PC-3 (cell line): Measurements from ENCODE around the gene CASP8. TPM values are rescaled to one million over a fixed set of nuclear protein-coding genes. Genes with fewer than 3 reads are reported as not detected.

Source experiments
- ATAC-seq: fragments of 200-7000 bp; cut with Tn5 transposase; 2 replicates; pipeline ENCODE4 v1.9.1; 2020; ENCODE audit warnings: mild to moderate bottlenecking, moderate library complexity
- BruUV-seq: library from RNA; stranded (reverse); fragments of 400-500 nt; replicated peaks from 2 replicates; lab custom pipeline; 2021; lab: Mats Ljungman, UMichigan
- CTCF ChIA-PET: fragments of 300-600 bp; sonication (Branson Sonifier 250); formaldehyde crosslinking; loops from one replicate; lab custom pipeline; 2022; ENCODE audit warnings: antibody characterized with exemption; lab: Charles Lee
- POLR2A ChIA-PET: fragments of 300-600 bp; sonication (Branson Sonifier 250); formaldehyde crosslinking; loops from one replicate; lab custom pipeline; 2022; ENCODE audit warnings: antibody characterized with exemption; ENCODE audit not compliant: unreplicated experiment; lab: Charles Lee
- DNase-seq: peaks from one replicate; pipeline ENCODE4 v3.0.0-alpha.2; 2015
- H2AFZ ChIP-seq: fragments of 300-600 bp; sonication (generic); 2 replicates; pipeline ENCODE4 v1.6.0; 2016; ENCODE audit warnings: antibody characterized with exemption, low read length
- H3F3A ChIP-seq: fragments of 300-600 bp; sonication (generic); one replicate; pipeline ENCODE4 v1.6.0; 2017; ENCODE audit warnings: antibody characterized with exemption, low read length, control low read depth, mild to moderate bottlenecking; ENCODE audit not compliant: unreplicated experiment
- H3K27ac ChIP-seq: fragments of 300-600 bp; sonication (generic); 2 replicates; pipeline ENCODE4 v1.5.1; 2016; ENCODE audit warnings: mild to moderate bottlenecking, low read length
- H3K27me3 ChIP-seq: fragments of 300-600 bp; sonication (generic); 2 replicates; pipeline ENCODE4 v1.6.1; 2016; ENCODE audit warnings: low read length, mixed read lengths
- H3K36me3 ChIP-seq: fragments of 300-600 bp; sonication (generic); 2 replicates; pipeline ENCODE4 v1.6.1; 2016; ENCODE audit warnings: low read depth, mixed run types, low read length, mixed read lengths
- H3K4me1 ChIP-seq: fragments of 300-600 bp; sonication (generic); 2 replicates; pipeline ENCODE4 v1.5.1; 2016; ENCODE audit warnings: low read length; ENCODE audit not compliant: insufficient read depth
- H3K4me2 ChIP-seq: fragments of 300-600 bp; sonication (generic); 2 replicates; pipeline ENCODE4 v1.6.0; 2016; ENCODE audit warnings: low read length
- H3K4me3 ChIP-seq: fragments of 300-600 bp; sonication (generic); 2 replicates; pipeline ENCODE4 v1.5.1; 2016; ENCODE audit warnings: mild to moderate bottlenecking, low read length, mixed read lengths
- H3K79me2 ChIP-seq: fragments of 300-600 bp; sonication (generic); 2 replicates; pipeline ENCODE4 v1.6.1; 2017; ENCODE audit warnings: low read length, mixed read lengths
- H3K9ac ChIP-seq: fragments of 300-600 bp; sonication (generic); 2 replicates; pipeline ENCODE4 v1.6.0; 2016; ENCODE audit warnings: mild to moderate bottlenecking, low read length
- H3K9me2 ChIP-seq: fragments of 300-600 bp; sonication (generic); replicated peaks from 2 replicates; pipeline ENCODE4 v1.6.1; 2016; ENCODE audit warnings: mixed run types, low read length, mixed read lengths
- H3K9me3 ChIP-seq: fragments of 300-600 bp; sonication (generic); 2 replicates; pipeline ENCODE4 v1.6.1; 2016; ENCODE audit warnings: low read length, mixed read lengths
- H4K20me1 ChIP-seq: fragments of 300-600 bp; sonication (generic); 2 replicates; pipeline ENCODE4 v1.6.1; 2016; ENCODE audit warnings: low read length, mixed read lengths
- CTCF ChIP-seq: fragments of 300-600 bp; sonication (generic); conservative IDR thresholded peaks from 2 replicates; pipeline ENCODE4 v1.5.1; 2017; ENCODE audit warnings: antibody characterized with exemption, low read depth, mild to moderate bottlenecking, low read length
- EZH2 ChIP-seq: fragments of 300-600 bp; sonication (generic); IDR thresholded peaks from one replicate; pipeline ENCODE4 v1.6.1; 2017; ENCODE audit warnings: antibody characterized with exemption, mild to moderate bottlenecking, low read length; ENCODE audit not compliant: unreplicated experiment
- EZH2phosphoT487 ChIP-seq: fragments of 300-600 bp; sonication (generic); IDR thresholded peaks from 2 replicates; pipeline ENCODE4 v1.6.1; 2018; ENCODE audit warnings: mild to moderate bottlenecking, antibody characterized with exemption, low read length, borderline replicate concordance
- intact Hi-C: fragments of 100-400 bp; cut with micrococcal nuclease; formaldehyde crosslinking; loops from 2 replicates; pipeline ENCODE4 v1.9.0; 2023
- total RNA-seq: library from RNA; depleted of rRNA; stranded (reverse); fragments of >200 nt; gene quantifications from 2 replicates; pipeline ENCODE4 v1.2.3, GENCODE V29; 2014

CASP8 gene
- total RNA-seq, 1 experiment from 2014 or later = 29.4 TPM

GRCh38 chr2:201257381-201257955 lies 2.9 kb upstream of the CASP8 start:
- POLR2A ChIA-PET = no interaction called here
- peaks cover 30% of the 10 kb centered on the region for H3K4me1 ChIP-seq

GRCh38 chr2:201257956-201258665 lies 2.2 kb upstream of the CASP8 start:
- CTCF ChIA-PET = no interaction called here
- POLR2A ChIA-PET = no interaction called here

More at GRCh38 chr2:201257381-201257955, 2.9 kb upstream of the CASP8 start:
- Histone ChIP-seq H4K20me1 (no peaks in the 10 kb centered on the region), H3K79me2 (peaks cover 34% of the 10 kb centered on the region), H3K4me3 (peak overlapping the region; percentile 81), H3K27ac (peak overlapping the region; percentile 95), H3K27me3 (no peaks in the 10 kb centered on the region), H3K9me2 (no peaks in the 10 kb centered on the region), H3K9ac (peak overlapping the region; percentile 81), H3F3A (no peaks in the 10 kb centered on the region), H3K36me3 (no peaks in the 10 kb centered on the region), H3K9me3 (no peaks in the 10 kb centered on the region), H3K4me2 (peak overlapping the region; percentile 86), H2AFZ (peak overlapping the region; percentile 82)
- DNase-seq = no peak
- BruUV-seq = no TSS peak
- peak; percentile 68 for ATAC-seq
- CTCF ChIA-PET = no interaction called here
- TF ChIP-seq EZH2phosphoT487 = no peak
- TF ChIP-seq CTCF = no peak
- no peak for TF ChIP-seq EZH2
- intact Hi-C loops = no loop called here

More at GRCh38 chr2:201257956-201258665, 2.2 kb upstream of the CASP8 start:
- ATAC-seq (peak; percentile 80), DNase-seq (peak; percentile 90)
- TF ChIP-seq EZH2phosphoT487 (no peak), EZH2 (no peak), CTCF (0 out of 2 replicates have a peak, but pooled peaks have one; percentile 21)
- H3K27me3 ChIP-seq = no peaks in the 10 kb centered on the region
- H3K4me1 ChIP-seq = peaks cover 30% of the 10 kb centered on the region
- H3K79me2 ChIP-seq = peaks cover 40% of the 10 kb centered on the region
- peak overlapping the region; percentile 95 for H3K27ac ChIP-seq
- no peaks in the 10 kb centered on the region for H4K20me1 ChIP-seq
- peak overlapping the region; percentile 81 for H3K9ac ChIP-seq
- H3K4me2 ChIP-seq = peak overlapping the region; percentile 86
- no peaks in the 10 kb centered on the region for H3K9me2 ChIP-seq
- H3F3A ChIP-seq = no peaks in the 10 kb centered on the region
- TSS peak; percentile 90 for BruUV-seq
- H2AFZ ChIP-seq = peak overlapping the region; percentile 82
- peak overlapping the region; percentile 81 for H3K4me3 ChIP-seq
- intact Hi-C loops = loop anchor here (1.0 kb wide), 2 partner anchors 22 to 106 kb away; no protein-coding TSS in a partner anchor
- H3K9me3 ChIP-seq = no peaks in the 10 kb centered on the region
- no peaks in the 10 kb centered on the region for H3K36me3 ChIP-seq
